Effector memory CD4-positive, alpha-beta T cell (primary cell): ENCODE data around the gene MYH3.

ENCODE experiments used
- DNase-seq, 3 donors: peaks; one replicate each; pipeline ENCODE4 v3.0.0-alpha.2; 2020
- H3K27ac ChIP-seq: 2 replicates; pipeline ENCODE4 v1.7.0; 2013; ENCODE audit warnings: mild to moderate bottlenecking, low read length, moderate library complexity; ENCODE audit not compliant: insufficient read depth, poor library complexity, severe bottlenecking
- H3K27me3 ChIP-seq: replicated peaks from 2 replicates; pipeline ENCODE4 v1.7.0; 2013; ENCODE audit warnings: mild to moderate bottlenecking, low read length; ENCODE audit not compliant: insufficient read depth, control insufficient read depth, poor library complexity, severe bottlenecking
- H3K36me3 ChIP-seq: 2 replicates; pipeline ENCODE4 v1.7.0; 2013; ENCODE audit warnings: mild to moderate bottlenecking, low read length, moderate library complexity; ENCODE audit not compliant: control insufficient read depth, insufficient read depth
- H3K4me1 ChIP-seq: 2 replicates; pipeline ENCODE4 v1.7.0; 2013; ENCODE audit warnings: low read length, mild to moderate bottlenecking; ENCODE audit not compliant: control insufficient read depth, insufficient read depth, poor library complexity, severe bottlenecking
- H3K4me3 ChIP-seq: 2 replicates; pipeline ENCODE4 v1.7.0; 2013; ENCODE audit warnings: low read length, low read depth, mild to moderate bottlenecking; ENCODE audit not compliant: insufficient read depth, poor library complexity, severe bottlenecking
- H3K9me3 ChIP-seq: 2 replicates; pipeline ENCODE4 v1.7.0; 2013; ENCODE audit warnings: mild to moderate bottlenecking, low read length, moderate library complexity; ENCODE audit not compliant: control insufficient read depth

Gene MYH3

DNA sequence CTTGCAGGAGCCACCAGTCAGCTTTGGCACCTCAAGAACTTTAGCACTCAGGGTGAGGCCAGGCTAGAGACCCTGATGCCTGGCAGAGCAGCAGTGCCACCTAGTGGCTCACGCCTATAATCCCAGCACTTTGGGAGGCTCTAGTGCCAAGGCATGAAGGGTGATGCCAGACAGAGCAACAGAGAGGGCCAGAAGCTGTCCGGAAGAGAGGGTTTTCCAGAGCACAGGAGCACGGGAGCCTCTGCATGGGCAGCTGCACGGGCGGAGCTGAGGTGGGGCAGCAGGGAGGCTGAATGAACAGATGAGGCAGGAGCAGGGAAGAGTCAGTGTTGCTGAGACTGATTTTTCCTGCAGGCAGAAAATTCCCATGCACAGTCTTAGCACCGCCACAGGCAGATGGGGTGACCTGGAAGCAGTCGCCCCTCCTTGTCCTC, 38.9 kb downstream of the MYH3 start:
- Histone ChIP-seq H3K27ac (no peak overlapping the region), H3K36me3 (no peaks in the 10 kb centered on the region), H3K27me3 (no peaks in the 10 kb centered on the region), H3K4me3 (no peak overlapping the region), H3K4me1 (no peaks in the 10 kb centered on the region), H3K9me3 (no peaks in the 10 kb centered on the region)
- peak in 2 of 3 donors; percentile 4 to 22 for DNase-seq

DNA sequence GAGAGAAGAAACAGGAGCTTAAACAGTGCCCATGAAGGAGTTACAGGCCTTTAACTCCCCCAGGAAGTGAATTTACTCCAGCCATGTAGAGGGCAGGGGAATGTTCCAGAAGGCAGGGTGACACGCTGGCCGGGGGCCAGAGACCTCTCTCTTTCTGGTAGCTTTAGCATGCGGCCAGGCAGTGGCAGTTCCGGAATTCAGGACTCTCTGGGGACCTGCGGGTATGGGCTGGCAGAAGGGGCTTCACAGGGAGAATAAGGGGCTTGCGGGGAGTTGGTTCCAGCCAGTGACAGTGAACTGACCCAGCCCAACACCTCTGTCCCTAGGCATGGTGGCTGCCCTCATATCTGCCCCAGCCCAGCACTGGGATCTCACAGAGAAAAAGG, 40.0 kb downstream of the MYH3 start:
- Histone ChIP-seq H3K27ac (no peak overlapping the region), H3K9me3 (no peaks in the 10 kb centered on the region), H3K4me3 (no peak overlapping the region), H3K27me3 (no peaks in the 10 kb centered on the region), H3K4me1 (no peaks in the 10 kb centered on the region), H3K36me3 (no peaks in the 10 kb centered on the region)
- DNase-seq = no peak

DNA sequence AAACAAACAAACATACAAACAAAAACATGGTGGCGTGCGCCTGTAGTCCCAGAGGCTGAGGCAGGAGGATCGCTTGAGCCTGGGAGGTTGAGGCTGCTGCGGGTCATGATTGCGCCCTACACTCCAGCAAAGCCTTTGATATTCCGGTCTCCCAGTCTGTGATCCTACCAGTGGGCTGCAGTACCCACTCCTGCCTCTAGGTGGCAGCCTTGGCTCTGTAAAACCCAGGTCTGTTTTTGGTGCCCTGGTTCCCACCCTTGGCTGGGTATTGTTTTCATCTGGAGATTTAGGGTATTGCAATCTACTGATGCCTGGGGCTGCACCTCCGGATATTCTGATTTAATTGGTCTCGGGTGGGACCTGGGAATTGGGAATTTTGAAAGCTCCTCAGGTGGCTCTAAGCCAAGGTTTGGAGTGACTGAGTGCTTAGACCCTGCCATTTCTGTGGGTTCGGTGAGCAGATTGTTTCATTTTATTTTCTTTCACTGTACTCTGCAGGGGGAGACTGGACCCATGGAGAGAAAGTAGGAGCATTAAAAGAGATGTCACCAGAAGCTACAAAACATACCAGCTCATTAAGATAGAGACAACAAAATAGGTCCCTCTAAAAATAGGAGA, 40.5 kb downstream of the MYH3 start:
- H3K27me3 ChIP-seq = no peaks in the 10 kb centered on the region
- no peaks in the 10 kb centered on the region for H3K36me3 ChIP-seq
- peak; percentile 25 to 48 (median 28) for DNase-seq
- H3K4me1 ChIP-seq = no peaks in the 10 kb centered on the region
- no peak overlapping the region for H3K27ac ChIP-seq
- no peak overlapping the region for H3K4me3 ChIP-seq
- H3K9me3 ChIP-seq = no peaks in the 10 kb centered on the region

DNA sequence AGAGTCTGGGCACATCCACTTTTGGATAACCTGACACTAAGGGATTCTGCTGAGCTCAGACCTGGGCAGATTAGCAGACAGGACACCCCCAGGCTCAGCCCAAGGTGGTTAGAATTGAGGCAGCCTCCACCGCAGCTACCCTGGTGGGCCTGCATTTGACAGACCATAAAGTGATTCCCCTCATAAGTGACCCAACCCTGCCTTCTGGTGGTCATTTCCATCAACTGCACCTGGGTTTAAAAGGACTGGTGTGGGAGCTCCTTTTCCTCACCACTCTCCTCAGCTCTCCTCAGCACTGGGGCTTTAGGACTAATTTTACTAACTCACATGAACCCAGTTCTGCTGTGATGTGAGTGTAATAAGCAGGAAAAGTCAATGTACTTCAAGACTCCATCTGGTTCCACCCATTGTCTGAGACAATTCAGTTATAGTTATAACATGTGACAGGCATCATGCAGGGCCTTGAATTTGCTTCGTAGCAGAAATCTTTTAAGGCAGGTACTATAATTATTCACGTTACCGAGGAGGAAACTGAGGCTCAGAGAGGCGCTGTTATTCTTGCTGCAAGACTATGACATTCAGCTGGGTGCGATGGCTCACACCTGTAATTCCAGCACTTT, 42.5 kb downstream of the MYH3 start:
- H3K4me1 ChIP-seq = no peaks in the 10 kb centered on the region
- no peaks in the 10 kb centered on the region for H3K27me3 ChIP-seq
- no peaks in the 10 kb centered on the region for H3K9me3 ChIP-seq
- DNase-seq = no peak
- no peaks in the 10 kb centered on the region for H3K36me3 ChIP-seq
- H3K4me3 ChIP-seq = no peak overlapping the region
- no peak overlapping the region for H3K27ac ChIP-seq

DNA sequence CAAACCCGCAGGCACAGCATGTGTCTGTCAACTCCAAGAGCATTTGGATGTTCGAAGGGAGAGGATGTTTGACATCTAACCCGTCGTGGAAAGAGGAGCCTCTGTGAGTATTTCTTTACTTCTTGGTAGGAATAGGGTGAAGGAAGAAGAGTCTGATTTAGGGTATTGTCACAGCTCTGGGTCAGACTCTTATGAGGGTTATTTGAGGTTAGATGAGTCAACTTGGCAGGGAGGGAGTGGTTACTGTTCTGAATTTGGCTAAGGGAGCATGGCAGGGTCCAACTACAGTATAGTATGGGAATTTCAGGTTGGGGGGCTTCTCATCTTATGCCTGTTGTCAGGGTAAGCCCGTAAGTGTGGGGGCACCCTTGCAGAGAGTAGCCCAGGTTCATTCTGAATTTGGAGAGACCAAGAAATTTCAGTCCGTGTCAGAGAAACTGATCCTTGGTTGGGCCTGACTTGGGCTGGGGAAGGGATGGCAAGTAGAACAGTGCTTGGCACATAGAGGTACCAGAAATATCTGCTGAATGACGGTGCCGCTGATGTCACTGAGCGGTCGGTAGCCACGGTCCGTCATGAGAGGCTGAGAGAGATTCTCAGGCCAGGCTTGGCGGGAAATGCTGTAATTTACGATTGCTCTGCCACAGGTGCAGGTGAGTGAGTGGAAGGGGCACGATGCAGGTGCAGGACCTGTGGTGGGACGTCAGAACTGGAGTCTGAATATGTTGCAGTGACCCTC, 43.2 kb downstream of the MYH3 start:
- H3K4me1 ChIP-seq = no peaks in the 10 kb centered on the region
- H3K27me3 ChIP-seq = no peaks in the 10 kb centered on the region
- H3K4me3 ChIP-seq = no peak overlapping the region
- no peaks in the 10 kb centered on the region for H3K36me3 ChIP-seq
- DNase-seq = no peak
- no peak overlapping the region for H3K27ac ChIP-seq
- H3K9me3 ChIP-seq = no peaks in the 10 kb centered on the region

DNA sequence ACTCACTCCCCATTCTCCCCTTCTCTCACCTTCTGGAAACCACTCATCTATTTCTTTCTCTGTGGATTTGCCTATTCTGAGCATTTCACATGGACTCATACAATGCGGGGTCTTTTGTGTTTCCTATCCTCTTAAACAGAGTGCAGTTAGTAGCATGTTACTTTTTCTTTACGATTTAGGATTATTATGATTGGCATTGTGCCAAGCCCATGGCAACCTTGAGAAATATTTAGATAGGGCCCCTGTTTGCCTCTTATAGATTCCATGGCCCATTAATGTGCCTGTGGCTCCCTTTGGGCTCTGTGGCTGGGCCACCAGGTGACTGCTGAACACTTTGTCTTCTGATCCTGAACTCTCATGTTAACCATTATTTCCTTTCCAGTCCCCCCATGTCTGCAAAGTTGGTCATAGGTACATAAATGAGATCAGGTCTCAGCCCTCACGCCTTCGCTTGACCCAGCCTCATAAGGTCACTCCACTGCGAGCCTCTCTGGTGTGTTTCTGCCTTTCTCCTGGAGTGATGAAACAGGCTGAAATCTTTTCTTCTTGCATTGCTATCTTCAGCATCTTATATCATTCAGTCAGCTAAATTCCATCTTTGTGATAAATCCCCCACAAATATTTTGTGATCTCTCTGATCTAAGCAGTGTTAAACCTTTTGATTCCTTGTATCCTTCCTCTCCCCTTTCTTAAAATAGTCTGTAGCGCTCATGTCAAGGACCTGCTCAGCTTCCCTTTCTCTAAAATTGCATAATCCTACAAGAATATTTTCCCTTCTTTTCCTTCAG, 44.0 kb downstream of the MYH3 start:
- Histone ChIP-seq H3K4me1 (no peaks in the 10 kb centered on the region), H3K27me3 (no peaks in the 10 kb centered on the region), H3K36me3 (no peaks in the 10 kb centered on the region), H3K9me3 (no peaks in the 10 kb centered on the region), H3K27ac (no peak overlapping the region), H3K4me3 (no peak overlapping the region)
- DNase-seq = no peak

DNA sequence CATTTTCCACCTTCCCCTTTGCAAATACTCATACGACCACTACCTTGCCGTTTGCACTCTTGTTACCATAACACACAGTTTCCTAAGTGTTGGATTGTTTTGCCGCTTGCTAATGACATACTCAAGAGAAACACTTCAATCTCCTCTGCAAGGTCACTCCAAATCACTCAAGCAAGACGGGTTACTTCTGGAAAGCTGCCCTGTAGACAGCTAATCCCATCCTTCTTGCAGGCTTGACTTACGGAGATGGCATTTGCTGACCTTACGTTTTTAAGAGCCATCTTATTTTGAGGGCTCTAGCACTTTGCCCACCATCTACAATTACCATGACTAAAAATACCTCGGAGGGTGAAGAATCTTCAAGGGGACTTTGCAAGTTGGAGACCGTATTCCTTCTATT, 46.2 kb downstream of the MYH3 start:
- no peak for DNase-seq
- H3K27me3 ChIP-seq = no peaks in the 10 kb centered on the region
- no peak overlapping the region for H3K4me3 ChIP-seq
- H3K27ac ChIP-seq = no peak overlapping the region
- H3K36me3 ChIP-seq = no peaks in the 10 kb centered on the region
- H3K4me1 ChIP-seq = no peaks in the 10 kb centered on the region
- no peaks in the 10 kb centered on the region for H3K9me3 ChIP-seq

DNA sequence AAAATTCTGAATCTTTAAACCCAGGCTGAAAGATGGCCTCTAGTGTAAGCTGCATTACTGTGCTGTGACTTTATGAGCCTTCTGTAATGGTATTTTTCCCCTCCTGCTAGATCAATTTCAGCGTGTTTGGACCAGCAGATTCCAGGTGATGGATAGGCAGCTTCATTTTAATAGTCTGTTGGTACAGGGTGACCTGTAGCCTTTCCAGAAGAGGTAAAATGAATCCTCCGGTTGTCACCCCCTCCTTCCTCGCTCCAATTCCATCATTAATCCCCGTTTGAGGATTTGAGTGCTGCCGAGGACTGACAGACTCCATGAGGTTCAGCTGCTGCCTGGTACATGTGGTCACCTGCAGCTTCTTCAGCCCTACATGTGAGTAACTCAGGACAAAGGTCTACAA, 48.9 kb downstream of the MYH3 start:
- Histone ChIP-seq H3K4me1 (no peaks in the 10 kb centered on the region), H3K27me3 (no peaks in the 10 kb centered on the region), H3K36me3 (no peaks in the 10 kb centered on the region), H3K9me3 (no peaks in the 10 kb centered on the region), H3K27ac (no peak overlapping the region), H3K4me3 (no peak overlapping the region)
- DNase-seq = no peak

DNA sequence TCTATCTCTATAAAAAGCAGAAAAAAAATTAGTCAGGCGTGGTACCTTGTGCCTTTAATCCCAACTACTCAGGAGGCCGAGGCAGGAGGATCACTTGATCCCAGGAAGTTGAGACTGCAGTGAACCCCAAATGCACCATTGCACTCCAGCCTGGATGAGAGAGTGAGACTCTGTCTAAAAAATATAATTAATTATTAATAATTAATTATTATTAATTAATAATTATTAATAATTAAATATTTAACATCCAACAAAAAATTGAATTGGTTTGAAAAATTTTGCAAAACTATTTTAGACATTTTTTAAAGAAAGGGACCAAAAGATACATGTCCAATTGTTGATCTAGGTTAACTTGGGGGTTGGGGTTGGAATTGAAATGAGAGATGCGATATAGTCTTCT, 51.0 kb downstream of the MYH3 start:
- Histone ChIP-seq H3K27me3 (no peaks in the 10 kb centered on the region), H3K27ac (no peak overlapping the region), H3K4me1 (no peaks in the 10 kb centered on the region), H3K4me3 (no peak overlapping the region), H3K9me3 (no peaks in the 10 kb centered on the region), H3K36me3 (no peaks in the 10 kb centered on the region)
- DNase-seq = no peak
